GM10248 (cell line): ENCODE data around the gene CAMTA1.

Experiments used
- CTCF ChIA-PET: fragments of 300-600 bp; sonication (Branson Sonifier 250); formaldehyde crosslinking; extraction: SDS; loops from one replicate; lab custom pipeline; 2021; ENCODE audit warnings: antibody characterized with exemption; lab: Yijun Ruan, JAX
- POLR2A ChIA-PET: fragments of 350-650 bp; sonication (Branson Sonifier 250); formaldehyde crosslinking; extraction: SDS; loops from one replicate; lab custom pipeline; 2020; ENCODE audit warnings: antibody characterized with exemption; lab: Yijun Ruan, JAX
- DNase-seq: peaks from one replicate; pipeline ENCODE4 v3.0.0; 2012; ENCODE audit errors: extremely low spot score
- TF ChIP-seq, protein P1 (sequence below): IDR thresholded peaks from 2 replicates; pipeline ENCODE4 v1.5.1; 2012; ENCODE audit warnings: mild to moderate bottlenecking, low read depth; ENCODE audit errors: extremely low read depth, missing control alignments, control extremely low read depth

The CAMTA1 gene

DNA sequence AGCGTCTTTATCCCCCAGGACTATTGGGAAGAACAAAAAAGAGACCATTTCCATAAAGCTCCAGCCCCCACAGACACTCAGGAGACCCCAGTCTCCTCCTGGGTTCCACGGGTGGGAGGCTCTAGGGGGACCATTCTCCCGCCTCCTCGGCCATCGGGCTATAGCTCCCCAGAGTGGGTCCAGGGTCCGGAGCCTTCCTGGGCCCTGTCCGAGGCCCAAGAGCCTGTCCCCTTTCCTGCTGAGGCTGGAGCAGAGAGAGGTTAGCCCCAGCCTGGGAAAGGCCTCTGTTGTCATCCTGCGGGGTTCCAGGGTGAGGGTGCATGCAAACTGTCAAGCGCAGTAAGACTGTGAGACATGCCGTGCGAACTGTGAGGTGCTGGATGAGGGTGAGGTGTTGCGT lies 166.3 kb downstream of the CAMTA1 start:
- TF ChIP-seq, protein P1, sequence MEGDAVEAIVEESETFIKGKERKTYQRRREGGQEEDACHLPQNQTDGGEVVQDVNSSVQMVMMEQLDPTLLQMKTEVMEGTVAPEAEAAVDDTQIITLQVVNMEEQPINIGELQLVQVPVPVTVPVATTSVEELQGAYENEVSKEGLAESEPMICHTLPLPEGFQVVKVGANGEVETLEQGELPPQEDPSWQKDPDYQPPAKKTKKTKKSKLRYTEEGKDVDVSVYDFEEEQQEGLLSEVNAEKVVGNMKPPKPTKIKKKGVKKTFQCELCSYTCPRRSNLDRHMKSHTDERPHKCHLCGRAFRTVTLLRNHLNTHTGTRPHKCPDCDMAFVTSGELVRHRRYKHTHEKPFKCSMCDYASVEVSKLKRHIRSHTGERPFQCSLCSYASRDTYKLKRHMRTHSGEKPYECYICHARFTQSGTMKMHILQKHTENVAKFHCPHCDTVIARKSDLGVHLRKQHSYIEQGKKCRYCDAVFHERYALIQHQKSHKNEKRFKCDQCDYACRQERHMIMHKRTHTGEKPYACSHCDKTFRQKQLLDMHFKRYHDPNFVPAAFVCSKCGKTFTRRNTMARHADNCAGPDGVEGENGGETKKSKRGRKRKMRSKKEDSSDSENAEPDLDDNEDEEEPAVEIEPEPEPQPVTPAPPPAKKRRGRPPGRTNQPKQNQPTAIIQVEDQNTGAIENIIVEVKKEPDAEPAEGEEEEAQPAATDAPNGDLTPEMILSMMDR = no peak
- ChIA-PET POLR2A (no interaction called here), CTCF (no interaction called here)
- DNase-seq = no peak

DNA sequence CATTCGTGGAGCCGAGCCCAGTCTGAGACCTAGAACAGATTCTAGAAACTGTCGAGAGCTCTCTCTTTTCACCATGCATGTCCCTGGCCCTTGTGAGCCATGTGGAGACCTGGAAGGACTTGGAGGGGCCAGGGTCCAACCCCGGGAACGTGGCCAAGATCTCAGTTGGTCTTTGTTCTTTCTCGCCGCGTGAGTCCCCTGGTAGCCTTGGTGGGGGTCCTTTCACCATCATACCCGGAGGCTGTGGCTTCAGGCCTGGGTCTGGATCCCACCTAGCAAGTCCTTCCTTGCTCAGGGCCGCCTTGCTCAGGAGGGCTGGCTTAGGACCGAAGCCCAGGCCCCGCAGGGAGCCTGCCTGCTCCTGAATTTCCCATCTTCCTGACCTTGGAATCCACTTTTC lies 168.0 kb downstream of the CAMTA1 start:
- TF ChIP-seq, protein P1 = no peak
- ChIA-PET CTCF (no interaction called here), POLR2A (no interaction called here)
- no peak for DNase-seq

DNA sequence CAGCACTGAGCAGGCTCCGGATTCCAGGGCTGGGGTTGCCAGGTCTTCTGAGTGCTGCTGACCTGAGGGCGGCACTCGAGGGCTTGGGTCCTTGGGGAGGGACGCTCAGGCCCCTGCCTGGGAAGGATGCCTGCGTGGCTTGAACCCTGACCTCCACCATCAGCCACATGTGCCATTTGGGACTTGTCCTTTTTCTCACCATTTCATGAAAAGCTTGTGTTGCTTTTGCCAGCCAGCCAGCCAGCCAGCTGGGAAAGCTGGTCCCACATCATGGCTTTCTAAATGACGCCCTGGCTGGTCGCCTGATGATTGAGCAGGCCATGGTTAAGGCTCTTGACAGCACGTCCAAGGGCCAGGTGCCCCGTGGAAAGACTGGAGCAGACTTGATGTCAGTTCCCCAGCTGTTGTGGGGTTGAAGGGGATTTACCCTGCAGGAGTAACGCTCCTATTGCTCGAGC lies 168.7 kb downstream of the CAMTA1 start:
- ChIA-PET CTCF (no interaction called here), POLR2A (no interaction called here)
- DNase-seq = no peak
- TF ChIP-seq, protein P1 = no peak

DNA sequence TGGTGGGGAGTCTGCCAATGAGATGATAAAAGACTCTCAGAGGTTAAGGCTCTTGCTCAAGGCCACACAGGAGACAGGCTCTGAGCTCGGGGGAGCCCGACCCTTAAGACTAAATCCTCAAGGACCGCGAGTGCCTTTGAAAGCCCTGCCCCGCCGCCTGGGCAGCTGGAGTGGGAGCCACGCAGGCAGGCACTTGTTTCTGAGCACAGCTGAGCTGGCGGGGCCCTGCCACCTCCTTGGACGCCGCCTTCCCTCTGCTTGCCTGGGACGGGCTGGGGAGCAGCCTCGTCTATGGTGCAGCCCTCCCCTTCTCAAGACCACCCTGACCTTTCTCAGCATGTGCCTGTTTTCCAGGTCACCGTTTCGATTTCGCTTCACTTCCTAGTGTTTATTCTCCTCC lies 169.3 kb downstream of the CAMTA1 start:
- TF ChIP-seq, protein P1 = no peak
- CTCF ChIA-PET = no interaction called here
- POLR2A ChIA-PET = no interaction called here
- no peak for DNase-seq

DNA sequence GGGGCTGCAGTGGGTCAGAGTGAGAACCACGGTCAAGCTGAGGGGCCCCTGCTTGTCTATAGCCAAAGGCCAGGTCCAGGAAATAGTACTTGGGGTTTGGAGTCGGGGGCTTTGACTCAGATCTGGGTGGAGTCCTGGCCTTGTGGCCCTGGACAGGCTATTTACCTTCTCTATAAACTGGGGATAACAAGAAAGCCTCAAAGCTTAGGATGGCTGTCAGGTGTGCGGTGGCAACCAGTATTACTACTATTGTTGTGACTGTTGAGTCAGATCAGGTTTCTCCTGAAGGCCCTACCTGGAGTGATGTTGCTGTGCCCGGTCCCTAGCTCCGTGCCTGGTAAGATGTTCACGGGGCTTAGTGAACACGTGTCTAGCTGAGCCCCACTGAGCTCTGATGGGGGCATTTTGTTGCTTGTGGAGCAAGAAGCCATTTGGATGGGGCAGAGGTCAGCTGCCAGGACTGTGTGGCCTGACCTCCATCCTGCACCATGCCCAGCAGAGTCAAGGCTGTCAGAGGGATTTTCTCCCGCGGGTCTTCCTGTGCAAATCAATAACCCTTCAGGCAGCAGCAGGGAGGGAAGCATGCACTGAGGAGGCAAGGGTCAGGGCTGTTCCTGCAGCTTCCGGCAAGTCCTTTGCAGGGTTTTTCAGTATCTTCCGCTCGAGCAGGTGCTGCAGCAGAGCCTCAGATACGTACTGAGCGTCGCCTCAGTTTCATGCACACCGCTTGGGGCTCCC lies 170.3 kb downstream of the CAMTA1 start:
- ChIA-PET CTCF (interaction anchor here (1.2 kb wide), 1 partner anchor 17 kb away, joined by 3 read pairs; no protein-coding TSS in a partner anchor), POLR2A (no interaction called here)
- TF ChIP-seq, protein P1 = no peak
- DNase-seq = no peak

DNA sequence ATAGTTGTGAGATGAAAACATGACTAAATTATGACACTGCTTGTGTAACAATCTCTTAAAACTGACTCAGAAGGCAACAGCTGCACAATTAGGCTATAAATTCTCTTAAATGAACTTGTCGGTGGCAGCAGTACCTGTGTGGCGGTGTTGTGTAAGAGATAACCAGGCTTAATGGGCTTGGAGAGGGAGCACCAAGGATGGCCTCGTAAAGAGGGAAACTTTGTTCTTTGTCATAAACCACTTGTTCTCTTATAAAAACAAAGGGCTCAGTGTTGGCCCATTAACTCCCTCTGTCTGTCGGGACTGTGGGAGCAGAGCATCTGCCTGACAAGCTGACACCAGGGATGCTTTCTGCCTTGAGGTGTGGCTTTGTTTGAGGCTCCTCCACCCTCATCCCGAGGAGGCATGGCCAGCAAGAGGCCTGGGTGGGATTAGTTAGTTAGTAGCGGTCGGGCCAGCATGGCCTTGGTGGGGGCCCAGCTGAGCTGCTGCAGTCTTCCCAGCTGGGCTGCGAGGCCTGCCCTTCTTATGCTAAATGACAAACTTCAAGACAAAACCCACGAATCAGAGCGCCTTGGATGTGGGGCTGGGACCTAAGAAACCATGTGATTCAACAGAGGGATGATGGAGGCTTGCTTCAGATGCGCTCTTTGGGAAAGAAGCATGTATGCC lies 171.4 kb downstream of the CAMTA1 start:
- ChIA-PET CTCF (interaction anchor here (1.2 kb wide), 1 partner anchor 18 kb away, joined by 3 read pairs; no protein-coding TSS in a partner anchor), POLR2A (no interaction called here)
- TF ChIP-seq, protein P1 = no peak
- DNase-seq = no peak
